Measurements from ENCODE around the gene RNGTT. TPM values are rescaled to one million over a fixed set of nuclear protein-coding genes. Genes with fewer than 3 reads are reported as not detected.

The RNGTT gene
- total and polyA plus RNA-seq, 12 donors: 2.6 to 29.6 (median 14.2) TPM

DNA sequence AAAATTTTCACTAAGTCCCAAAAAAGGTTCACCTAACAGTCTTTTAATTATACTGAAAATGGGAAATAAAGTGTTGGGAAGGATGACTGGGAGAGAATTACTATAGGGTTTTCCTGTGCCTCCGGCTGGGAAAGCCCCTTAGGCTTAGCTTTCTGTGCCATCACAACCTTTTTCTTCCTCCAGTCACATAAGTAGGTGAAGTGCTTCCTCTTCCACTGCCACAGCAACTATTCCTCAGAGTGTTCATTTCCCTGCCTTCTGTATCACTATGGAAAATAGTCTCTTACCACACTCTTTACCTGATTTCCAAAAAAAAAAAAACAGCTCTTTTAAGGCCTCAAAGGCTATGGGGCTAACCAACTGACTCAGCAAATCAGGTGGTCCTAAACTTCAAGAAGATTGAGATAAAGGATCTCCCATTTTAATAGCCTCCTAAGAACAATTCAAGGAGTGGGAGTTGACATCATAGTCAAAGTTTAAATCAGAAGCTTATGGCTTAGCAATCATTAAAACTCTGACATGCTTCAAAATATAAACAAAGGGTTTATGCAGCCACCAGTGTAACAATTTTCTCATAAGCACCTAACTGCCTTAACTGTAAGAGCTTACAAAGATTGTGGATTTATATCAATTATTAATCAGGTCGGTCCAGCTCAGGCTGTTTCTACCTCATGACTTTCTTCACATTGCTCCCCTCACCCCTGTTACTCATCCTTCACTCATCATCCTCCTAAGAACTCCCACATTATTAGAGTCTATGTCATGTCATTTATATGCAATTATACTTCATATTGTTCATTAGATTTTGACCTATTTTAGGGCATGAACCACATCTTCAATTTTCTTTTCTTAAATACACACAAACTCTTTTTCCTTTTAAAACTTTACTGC lies 95.3 kb downstream of the RNGTT start:
- no peaks in the 10 kb centered on the region for H3K27me3 ChIP-seq
- no peaks in the 10 kb centered on the region for H3K9me3 ChIP-seq (replicated peaks in 1 of 3)
- 77 to 84% (median 80%) methylated on average over 2 of the region's 2 CpGs for WGBS, 4 donors
- H3K36me3 ChIP-seq (replicated peaks in 1 of 2): no peaks in the 10 kb centered on the region
- no peak for DNase-seq
- intact Hi-C loops (cut with DNase I): no loop called here
- H3K4me1 ChIP-seq (replicated peaks in 1 of 2): no peaks in the 10 kb centered on the region
- no peak overlapping the region for H3K27ac ChIP-seq
- no peak overlapping the region for H3K4me3 ChIP-seq
- TF ChIP-seq, protein P1, sequence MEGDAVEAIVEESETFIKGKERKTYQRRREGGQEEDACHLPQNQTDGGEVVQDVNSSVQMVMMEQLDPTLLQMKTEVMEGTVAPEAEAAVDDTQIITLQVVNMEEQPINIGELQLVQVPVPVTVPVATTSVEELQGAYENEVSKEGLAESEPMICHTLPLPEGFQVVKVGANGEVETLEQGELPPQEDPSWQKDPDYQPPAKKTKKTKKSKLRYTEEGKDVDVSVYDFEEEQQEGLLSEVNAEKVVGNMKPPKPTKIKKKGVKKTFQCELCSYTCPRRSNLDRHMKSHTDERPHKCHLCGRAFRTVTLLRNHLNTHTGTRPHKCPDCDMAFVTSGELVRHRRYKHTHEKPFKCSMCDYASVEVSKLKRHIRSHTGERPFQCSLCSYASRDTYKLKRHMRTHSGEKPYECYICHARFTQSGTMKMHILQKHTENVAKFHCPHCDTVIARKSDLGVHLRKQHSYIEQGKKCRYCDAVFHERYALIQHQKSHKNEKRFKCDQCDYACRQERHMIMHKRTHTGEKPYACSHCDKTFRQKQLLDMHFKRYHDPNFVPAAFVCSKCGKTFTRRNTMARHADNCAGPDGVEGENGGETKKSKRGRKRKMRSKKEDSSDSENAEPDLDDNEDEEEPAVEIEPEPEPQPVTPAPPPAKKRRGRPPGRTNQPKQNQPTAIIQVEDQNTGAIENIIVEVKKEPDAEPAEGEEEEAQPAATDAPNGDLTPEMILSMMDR (IDR thresholded peaks at IDR 0.05): no peak
- no peak for TF ChIP-seq POLR2A (IDR thresholded peaks at IDR 0.05)

DNA sequence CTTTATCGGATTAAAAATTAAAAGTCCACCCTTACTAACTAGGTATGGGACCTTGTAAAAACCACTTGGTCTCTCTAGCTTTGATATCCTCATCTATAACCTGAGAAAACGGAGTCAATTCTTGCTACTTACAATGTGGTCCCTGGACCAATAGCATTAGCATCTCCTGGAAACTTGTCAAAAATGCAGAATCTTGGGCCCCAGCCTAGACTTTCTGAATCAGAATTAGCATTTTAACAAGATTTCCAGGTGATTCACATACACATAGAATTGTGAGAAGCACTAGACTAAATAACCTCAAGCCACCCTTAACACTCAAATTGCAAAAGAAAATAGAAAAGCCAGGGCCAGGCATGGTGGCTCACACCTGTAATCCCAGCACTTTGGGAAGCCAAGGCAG lies 96.6 kb downstream of the RNGTT start:
- Histone ChIP-seq H3K9me3 (replicated peaks in 1 of 3) (no peaks in the 10 kb centered on the region), H3K4me1 (replicated peaks in 1 of 2) (no peaks in the 10 kb centered on the region), H3K4me3 (no peak overlapping the region), H3K36me3 (replicated peaks in 1 of 2) (no peaks in the 10 kb centered on the region), H3K27ac (no peak overlapping the region), H3K27me3 (no peaks in the 10 kb centered on the region)
- TF ChIP-seq, protein P1 (IDR thresholded peaks at IDR 0.05): no peak
- no peak for DNase-seq
- 94 to 98% (median 96%) methylated on average over 2 of the region's 2 CpGs for WGBS, 4 donors
- intact Hi-C loops (cut with DNase I): no loop called here

DNA sequence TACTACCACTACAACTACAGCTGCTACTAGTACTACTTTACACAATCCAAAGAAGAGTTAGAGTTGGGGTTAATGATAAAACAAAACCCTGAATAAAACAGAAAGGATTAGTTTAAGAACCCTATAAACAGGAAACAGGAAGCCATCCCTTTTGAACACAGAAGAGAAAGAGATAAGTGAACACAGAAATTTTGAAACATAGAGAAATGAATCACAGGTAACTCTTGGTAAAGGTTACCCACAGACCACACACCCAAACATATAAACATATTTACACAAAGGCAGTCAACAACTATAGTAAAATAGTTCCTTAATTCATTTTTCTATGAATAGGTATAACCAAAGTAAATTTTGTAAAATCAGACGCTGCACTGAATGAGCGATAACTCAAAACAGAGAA lies 98.1 kb downstream of the RNGTT start:
- Histone ChIP-seq H3K4me1 (replicated peaks in 1 of 2) (no peaks in the 10 kb centered on the region), H3K27ac (no peak overlapping the region), H3K9me3 (replicated peaks in 1 of 3) (no peaks in the 10 kb centered on the region), H3K4me3 (no peak overlapping the region), H3K36me3 (replicated peaks in 1 of 2) (no peaks in the 10 kb centered on the region), H3K27me3 (no peaks in the 10 kb centered on the region)
- no peak for TF ChIP-seq POLR2A (IDR thresholded peaks at IDR 0.05)
- TF ChIP-seq, protein P1 (IDR thresholded peaks at IDR 0.05): no peak
- 96 to 99% (median 98%) methylated on average over 2 of the region's 2 CpGs for WGBS, 4 donors
- intact Hi-C loops (cut with DNase I): no loop called here
- no peak for DNase-seq

DNA sequence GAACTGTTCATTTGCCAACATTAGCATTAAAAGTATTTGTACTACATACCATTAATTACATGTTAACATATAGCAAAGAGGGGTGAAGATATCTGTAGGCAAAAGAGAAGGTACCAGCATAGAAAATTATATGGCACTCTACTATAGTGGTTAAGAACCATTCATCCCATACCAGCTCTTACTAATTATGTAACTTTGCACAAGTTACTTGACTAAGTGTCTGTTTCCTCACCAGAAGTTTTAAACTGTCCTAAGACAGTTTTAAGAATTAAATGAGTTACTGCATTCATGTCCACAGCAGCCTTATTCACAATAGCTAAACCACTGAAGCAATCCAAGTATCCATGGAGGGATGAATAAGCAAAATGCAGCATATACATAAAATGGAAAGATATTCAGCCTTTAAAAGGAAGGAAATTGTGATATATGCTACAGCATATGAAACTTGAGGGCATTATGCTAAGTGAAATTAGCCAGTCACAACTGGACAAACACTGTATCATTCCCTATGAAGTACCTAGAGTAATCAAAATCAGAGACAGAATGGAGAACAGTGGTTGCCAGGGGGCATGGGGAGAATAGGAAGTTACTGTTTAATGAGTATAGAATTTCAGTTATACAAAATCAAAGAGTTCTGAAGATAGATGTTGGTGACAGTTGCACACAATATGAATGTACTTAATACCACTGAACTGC lies 98.9 kb downstream of the RNGTT start:
- Histone ChIP-seq H3K36me3 (replicated peaks in 1 of 2) (no peaks in the 10 kb centered on the region), H3K4me1 (replicated peaks in 1 of 2) (no peaks in the 10 kb centered on the region), H3K9me3 (replicated peaks in 1 of 3) (no peaks in the 10 kb centered on the region), H3K4me3 (no peak overlapping the region), H3K27me3 (no peaks in the 10 kb centered on the region), H3K27ac (no peak overlapping the region)
- DNase-seq: no peak
- TF ChIP-seq, protein P1 (IDR thresholded peaks at IDR 0.05): no peak
- no peak for TF ChIP-seq POLR2A (IDR thresholded peaks at IDR 0.05)
- intact Hi-C loops (cut with DNase I): no loop called here
